HG02973 (cell line): Measurements from ENCODE around the gene CTNNA2.

Experiments used
- ATAC-seq: cut with Tn5 transposase; IDR thresholded peaks from one replicate; pipeline ENCODE4 v1.9.1; 2021; ENCODE audit warnings: moderate library complexity; ENCODE audit not compliant: unreplicated experiment

The CTNNA2 gene

GRCh38 chr2:80354858-80355257 lies 842.0 kb downstream of the CTNNA2 start:
- no peak for ATAC-seq

DNA sequence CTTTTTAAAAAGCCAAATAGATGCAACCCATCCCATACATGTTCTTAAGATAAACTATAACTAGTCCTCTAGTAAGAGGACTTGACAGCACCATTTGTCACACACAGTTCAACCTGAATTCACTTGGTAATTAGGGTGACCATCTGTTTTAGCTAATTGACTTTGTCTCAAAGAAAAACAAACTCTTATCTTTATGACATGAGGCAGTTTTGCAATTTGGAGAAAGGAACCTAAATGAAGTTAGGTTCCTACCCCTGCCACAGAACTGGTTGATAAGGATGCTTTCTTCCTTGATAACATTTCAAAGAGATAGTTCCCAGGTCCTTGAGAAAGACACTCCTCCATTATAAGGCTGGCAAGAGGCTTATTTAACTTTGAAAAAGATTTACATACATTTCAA lies 849.1 kb downstream of the CTNNA2 start:
- ATAC-seq, result no peak

DNA sequence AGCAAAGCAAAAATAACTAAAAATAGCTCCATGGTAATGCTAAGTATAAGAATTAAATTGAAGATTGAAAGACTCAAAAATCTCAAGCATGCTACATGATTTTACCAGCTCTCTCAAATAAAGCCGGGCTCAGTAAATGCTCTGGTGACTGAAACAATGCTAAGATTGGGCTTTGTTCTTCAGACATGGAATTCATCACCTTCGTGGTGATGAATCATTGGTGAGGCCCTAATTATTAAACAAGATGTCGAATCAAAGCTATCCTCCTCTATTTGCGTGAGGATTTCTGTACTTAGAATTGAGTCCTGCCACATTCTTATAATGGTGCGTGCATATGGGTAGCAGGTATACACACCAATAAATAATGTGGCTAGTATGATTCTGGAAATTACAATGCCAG lies 850.5 kb downstream of the CTNNA2 start:
- ATAC-seq, result no peak

- ATAC-seq, result no peak
These were observed 851.0 kb downstream of the CTNNA2 start for GRCh38 chr2:80363791-80364349.

DNA sequence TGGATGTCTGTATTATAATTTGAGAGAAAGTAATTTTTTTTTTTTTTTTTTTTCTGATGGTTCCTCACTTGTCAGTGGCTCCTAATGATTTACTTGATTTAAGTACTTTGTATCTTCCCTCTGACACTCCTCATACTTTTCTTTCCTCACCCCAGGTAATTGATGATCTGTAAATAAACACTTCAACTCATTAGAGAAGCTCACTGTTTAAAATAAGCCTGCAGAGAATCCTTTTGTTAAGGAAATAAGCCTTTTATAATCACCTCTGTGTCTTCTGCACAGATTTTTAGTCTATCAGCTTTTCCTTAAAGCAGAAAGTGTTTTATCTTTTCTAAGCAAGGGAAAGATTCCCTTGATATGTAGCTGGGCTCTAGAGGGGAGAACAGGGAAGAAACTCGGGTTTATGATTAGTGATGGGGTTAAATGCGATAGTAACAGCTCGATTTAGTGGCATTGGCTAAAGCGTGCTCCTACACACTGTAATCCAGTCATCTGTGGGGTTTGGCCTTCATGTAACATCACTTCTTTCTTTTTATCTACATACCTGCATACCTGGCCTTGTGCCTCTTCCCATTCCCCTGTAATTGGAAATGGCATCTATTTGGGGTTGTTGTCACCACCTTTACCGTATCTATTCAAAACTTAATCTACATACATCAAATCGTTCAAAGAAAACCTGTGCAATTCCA lies 851.8 kb downstream of the CTNNA2 start:
- ATAC-seq, result no peak

- no peak for ATAC-seq
These were observed 852.9 kb downstream of the CTNNA2 start for GRCh38 chr2:80365762-80366161.

GRCh38 chr2:80370375-80371009 lies 857.6 kb downstream of the CTNNA2 start:
- no peak for ATAC-seq

GRCh38 chr2:80374105-80374504 lies 861.3 kb downstream of the CTNNA2 start:
- ATAC-seq, result no peak

DNA sequence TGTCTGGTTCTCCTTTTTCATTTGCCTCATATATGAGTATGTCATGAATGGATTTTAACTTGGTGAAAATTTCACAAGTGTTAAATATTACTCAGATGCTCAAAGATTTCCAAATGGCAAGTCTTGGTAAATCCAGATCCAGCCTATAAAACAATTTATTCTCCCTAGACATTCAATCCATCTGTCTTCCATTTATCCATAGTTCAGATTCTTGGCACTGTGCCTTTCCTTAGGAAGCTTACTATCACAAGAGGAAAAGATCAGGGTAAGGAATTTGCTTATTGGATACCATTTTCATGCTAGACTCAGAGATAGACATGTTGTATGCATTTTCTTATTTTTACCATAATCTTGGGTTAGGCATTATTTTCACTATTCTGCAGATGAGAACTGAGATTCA lies 864.2 kb downstream of the CTNNA2 start:
- no peak for ATAC-seq

GRCh38 chr2:80380736-80381135 lies 867.9 kb downstream of the CTNNA2 start:
- no peak for ATAC-seq

- no peak for ATAC-seq
These were observed 868.8 kb downstream of the CTNNA2 start for GRCh38 chr2:80381666-80382065.

DNA sequence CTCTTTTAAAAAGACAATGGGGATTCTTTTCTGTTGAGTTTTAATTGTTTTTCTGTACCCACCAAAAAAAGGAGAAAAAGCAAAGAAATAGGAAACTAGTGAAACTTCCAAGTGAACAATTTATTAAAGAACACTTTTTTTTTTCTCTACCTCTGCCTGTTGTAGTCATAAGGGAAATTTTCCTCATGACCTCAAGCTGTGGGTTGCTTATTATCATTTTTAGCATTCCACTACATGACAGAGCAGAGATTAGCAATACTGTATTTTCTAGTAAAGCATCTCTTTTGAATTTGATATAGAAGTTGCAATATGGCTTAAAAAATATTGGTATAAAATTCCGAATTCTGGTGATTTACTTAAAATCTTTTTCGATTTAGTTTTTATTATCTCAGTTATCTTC lies 879.6 kb downstream of the CTNNA2 start:
- ATAC-seq, result no peak

- ATAC-seq, result no peak
These were observed 881.1 kb downstream of the CTNNA2 start for GRCh38 chr2:80393991-80394390.

DNA sequence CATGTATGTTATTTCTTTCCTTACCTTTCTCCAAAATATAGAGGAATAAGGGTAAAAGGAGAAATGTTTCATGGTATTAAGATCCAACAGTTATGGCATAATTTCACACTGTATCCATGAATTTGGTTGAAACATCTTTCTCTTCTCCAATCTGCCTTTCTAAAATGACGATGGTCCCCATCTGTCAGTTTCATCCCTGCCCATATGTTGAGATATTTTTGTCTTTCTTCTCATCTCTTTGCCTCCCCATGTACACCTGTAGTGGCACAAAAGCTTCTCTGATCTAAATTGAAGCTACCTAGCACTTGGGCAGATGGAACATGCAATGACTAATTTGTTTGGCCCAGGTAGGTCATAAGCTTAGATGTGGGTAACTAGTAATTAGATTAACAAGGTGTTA lies 882.4 kb downstream of the CTNNA2 start:
- no peak for ATAC-seq

DNA sequence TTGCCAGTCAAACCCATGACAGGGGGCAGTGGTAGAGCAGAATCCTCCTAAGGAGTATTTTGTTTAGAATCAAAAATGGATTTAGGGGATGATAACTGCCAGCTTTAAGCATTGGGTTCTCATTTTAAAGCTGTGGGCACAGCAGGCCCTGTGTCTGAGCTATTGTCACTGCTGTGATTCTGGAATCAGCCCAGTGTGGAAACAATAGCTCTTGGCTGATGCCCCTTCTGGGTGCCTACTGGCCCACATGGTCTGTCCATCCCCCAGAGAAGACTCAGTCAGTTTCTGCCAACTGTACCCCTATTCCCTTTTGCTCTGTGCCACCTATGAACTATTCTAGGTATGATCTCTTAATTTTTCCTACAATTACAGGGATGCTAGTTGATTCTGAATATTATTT lies 883.4 kb downstream of the CTNNA2 start:
- ATAC-seq, result no peak

GRCh38 chr2:80403081-80403480 lies 890.2 kb downstream of the CTNNA2 start:
- no peak for ATAC-seq

GRCh38 chr2:80407377-80407776 lies 894.5 kb downstream of the CTNNA2 start:
- no peak for ATAC-seq

DNA sequence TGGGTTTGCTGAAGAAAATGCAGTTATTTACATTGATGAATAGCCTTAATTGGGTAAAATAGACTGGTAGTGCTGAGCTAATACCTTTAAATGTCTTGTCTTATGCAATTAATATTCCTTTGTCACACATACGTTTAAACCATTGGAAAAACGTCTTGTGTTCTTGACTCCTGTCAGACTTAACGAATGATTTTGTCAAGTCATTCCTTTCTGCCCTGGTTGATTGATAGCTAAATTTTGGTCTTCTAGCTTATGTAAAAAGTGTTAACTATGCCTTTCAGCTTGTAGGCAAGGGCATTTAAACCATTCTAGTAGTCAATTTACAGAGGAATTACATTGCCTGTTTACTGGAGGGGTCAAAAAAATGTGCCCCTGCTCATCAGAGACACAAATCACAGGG lies 897.5 kb downstream of the CTNNA2 start:
- no peak for ATAC-seq

- ATAC-seq, result no peak
These were observed 900.3 kb downstream of the CTNNA2 start for GRCh38 chr2:80413136-80413535.

DNA sequence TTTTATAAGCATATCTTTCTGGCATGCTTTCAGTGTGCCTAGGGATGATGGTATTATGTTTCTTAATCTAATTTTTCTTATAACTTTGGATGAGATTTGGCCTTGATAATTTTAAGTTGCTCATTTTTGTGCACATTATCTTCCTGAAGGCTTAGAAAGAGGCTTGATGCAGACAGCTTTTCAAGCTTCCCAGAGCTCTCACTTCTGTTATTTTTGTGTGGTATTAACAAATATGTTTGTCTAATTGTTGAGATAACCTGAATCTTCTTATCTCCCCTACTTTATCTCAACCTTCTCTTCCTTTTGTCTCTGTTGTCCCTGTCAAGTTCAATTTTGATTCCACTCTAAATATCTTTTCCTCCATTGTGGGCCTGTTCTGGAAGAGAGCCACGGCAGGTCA lies 904.9 kb downstream of the CTNNA2 start:
- no peak for ATAC-seq

GRCh38 chr2:80420530-80421208 lies 907.8 kb downstream of the CTNNA2 start:
- ATAC-seq, result no peak

GRCh38 chr2:80429251-80429650 lies 916.4 kb downstream of the CTNNA2 start:
- no peak for ATAC-seq
